ENCODE measurements around the gene SDHA. TPM values are rescaled to one million over a fixed set of nuclear protein-coding genes. Genes with fewer than 3 reads are reported as not detected.

Gene SDHA
- total and polyA plus RNA-seq, 2 donors from 2014 or later = 135 to 256 TPM

GRCh38 chr5:192970-193831, 24.9 kb upstream of the SDHA start:
- FAIRE-seq (no peak), DNase-seq (peak in 2 of 5 donors; percentile 54 to 69)

DNA sequence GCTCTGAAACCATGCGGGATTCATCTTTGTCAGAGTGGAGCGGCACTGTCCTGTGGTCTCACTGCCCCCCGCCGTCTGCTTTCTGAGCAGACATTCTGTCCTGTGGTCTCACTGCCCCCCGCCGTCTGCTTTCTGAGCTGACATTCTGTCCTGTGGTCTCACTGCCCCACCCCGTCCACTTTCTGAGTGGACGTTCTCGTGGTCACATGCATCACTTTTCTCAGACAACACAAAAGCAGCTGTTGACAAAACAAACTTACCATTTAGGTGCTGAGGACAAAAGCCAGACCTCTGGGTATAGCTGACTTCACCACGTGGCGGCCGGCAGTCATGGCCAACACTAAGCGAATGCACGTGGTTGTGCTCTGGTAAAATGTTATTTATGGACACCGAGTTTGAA, 24.0 kb upstream of the SDHA start:
- FAIRE-seq (no peak), DNase-seq (peak in 2 of 5 donors; percentile 34 to 58)
- Histone ChIP-seq H3K9ac (ENCODE audit: low read length in 3 of 3) (no peak overlapping the region), H3K27me3 (ENCODE audit: control insufficient read depth, insufficient read depth, low read length) (no peaks in the 10 kb centered on the region), H3K36me3 (ENCODE audit: control insufficient read depth in 2 of 3, insufficient read depth in 3 of 3, low read length in 3 of 3) (no peaks in the 10 kb centered on the region), H3K27ac (ENCODE audit: low read depth in 2 of 2, low read length in 2 of 2) (no peak overlapping the region), H3K9me3 (ENCODE audit: control insufficient read depth in 2 of 3, insufficient read depth in 1 of 3, low read length in 3 of 3) (no peaks in the 10 kb centered on the region), H3K4me1 (ENCODE audit: control insufficient read depth in 2 of 3, insufficient read depth in 2 of 3, low read depth in 1 of 3, low read length in 3 of 3) (peaks cover 0 to 9% (median 0%) of the 10 kb centered on the region in 3 donors), H3K4me3 (ENCODE audit: low read length in 3 of 3) (no peak overlapping the region)
- TF ChIP-seq CTCF (IDR thresholded peaks at IDR 0.05; ENCODE audit: borderline replicate concordance, extremely low read depth, insufficient read depth) = no peak
- intact Hi-C loops (cut with DNase I) = no loop called here

More at GRCh38 chr5:192970-193831, 24.9 kb upstream of the SDHA start:
- Histone ChIP-seq H3K4me3 (ENCODE audit: low read length in 3 of 3) (no peak overlapping the region), H3K4me1 (ENCODE audit: control insufficient read depth in 2 of 3, insufficient read depth in 2 of 3, low read depth in 1 of 3, low read length in 3 of 3) (peaks cover 0 to 12% (median 3%) of the 10 kb centered on the region in 3 donors), H3K9me3 (ENCODE audit: control insufficient read depth in 2 of 3, insufficient read depth in 1 of 3, low read length in 3 of 3) (no peaks in the 10 kb centered on the region), H3K27me3 (ENCODE audit: control insufficient read depth, insufficient read depth, low read length) (no peaks in the 10 kb centered on the region), H3K9ac (ENCODE audit: low read length in 3 of 3) (no peak overlapping the region), H3K27ac (ENCODE audit: low read depth in 2 of 2, low read length in 2 of 2) (no peak overlapping the region), H3K36me3 (ENCODE audit: control insufficient read depth in 2 of 3, insufficient read depth in 3 of 3, low read length in 3 of 3) (no peaks in the 10 kb centered on the region)
- TF ChIP-seq CTCF (IDR thresholded peaks at IDR 0.05; ENCODE audit: borderline replicate concordance, extremely low read depth, insufficient read depth) = no peak
- intact Hi-C loops (cut with DNase I) = no loop called here

DNA sequence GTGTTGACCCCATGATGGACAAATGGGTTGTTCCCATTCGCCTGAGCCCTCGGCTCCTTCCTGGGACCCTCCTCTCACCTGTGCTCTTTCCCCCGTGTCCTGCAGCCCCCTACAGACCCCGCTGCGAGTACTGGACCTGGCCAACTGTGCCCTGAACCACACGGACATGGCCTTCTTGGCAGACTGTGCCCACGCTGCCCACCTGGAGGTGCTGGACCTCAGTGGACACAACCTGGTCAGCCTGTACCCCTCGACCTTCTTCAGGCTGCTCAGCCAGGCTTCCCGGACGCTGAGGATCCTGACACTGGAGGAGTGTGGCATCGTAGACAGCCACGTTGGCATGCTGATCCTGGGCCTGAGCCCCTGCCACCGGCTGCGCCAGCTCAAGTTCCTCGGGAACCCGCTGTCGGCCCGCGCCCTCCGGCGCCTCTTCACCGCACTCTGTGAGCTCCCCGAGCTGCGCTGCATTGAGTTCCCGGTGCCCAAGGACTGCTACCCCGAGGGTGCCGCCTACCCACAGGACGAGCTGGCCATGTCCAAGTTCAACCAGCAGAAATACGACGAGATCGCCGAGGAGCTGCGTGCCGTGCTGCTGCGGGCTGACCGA, 23.4 kb upstream of the SDHA start:
- DNase-seq = peak in 2 of 5 donors; percentile 46 to 59

More for the DNA sequence above, 23.4 kb upstream of the SDHA start:
- Histone ChIP-seq H3K4me3 (ENCODE audit: low read length in 3 of 3) (no peak overlapping the region), H3K27ac (ENCODE audit: low read depth in 2 of 2, low read length in 2 of 2) (no peak overlapping the region), H3K9ac (ENCODE audit: low read length in 3 of 3) (no peak overlapping the region), H3K27me3 (ENCODE audit: control insufficient read depth, insufficient read depth, low read length) (no peaks in the 10 kb centered on the region), H3K9me3 (ENCODE audit: control insufficient read depth in 2 of 3, insufficient read depth in 1 of 3, low read length in 3 of 3) (no peaks in the 10 kb centered on the region), H3K4me1 (ENCODE audit: control insufficient read depth in 2 of 3, insufficient read depth in 2 of 3, low read depth in 1 of 3, low read length in 3 of 3) (peaks cover 0 to 9% (median 0%) of the 10 kb centered on the region in 3 donors), H3K36me3 (ENCODE audit: control insufficient read depth in 2 of 3, insufficient read depth in 3 of 3, low read length in 3 of 3) (no peaks in the 10 kb centered on the region)
- no peak for FAIRE-seq
- TF ChIP-seq CTCF (IDR thresholded peaks at IDR 0.05; ENCODE audit: borderline replicate concordance, extremely low read depth, insufficient read depth) = no peak
- intact Hi-C loops (cut with DNase I) = no loop called here
